ENCODE data around the gene SIL1.
"Not testable (repeated sequence)": the region's sequence is repeated elsewhere in the genome, so short reads cannot be mapped to it uniquely, and the experiment has no call there.

SIL1 gene

DNA sequence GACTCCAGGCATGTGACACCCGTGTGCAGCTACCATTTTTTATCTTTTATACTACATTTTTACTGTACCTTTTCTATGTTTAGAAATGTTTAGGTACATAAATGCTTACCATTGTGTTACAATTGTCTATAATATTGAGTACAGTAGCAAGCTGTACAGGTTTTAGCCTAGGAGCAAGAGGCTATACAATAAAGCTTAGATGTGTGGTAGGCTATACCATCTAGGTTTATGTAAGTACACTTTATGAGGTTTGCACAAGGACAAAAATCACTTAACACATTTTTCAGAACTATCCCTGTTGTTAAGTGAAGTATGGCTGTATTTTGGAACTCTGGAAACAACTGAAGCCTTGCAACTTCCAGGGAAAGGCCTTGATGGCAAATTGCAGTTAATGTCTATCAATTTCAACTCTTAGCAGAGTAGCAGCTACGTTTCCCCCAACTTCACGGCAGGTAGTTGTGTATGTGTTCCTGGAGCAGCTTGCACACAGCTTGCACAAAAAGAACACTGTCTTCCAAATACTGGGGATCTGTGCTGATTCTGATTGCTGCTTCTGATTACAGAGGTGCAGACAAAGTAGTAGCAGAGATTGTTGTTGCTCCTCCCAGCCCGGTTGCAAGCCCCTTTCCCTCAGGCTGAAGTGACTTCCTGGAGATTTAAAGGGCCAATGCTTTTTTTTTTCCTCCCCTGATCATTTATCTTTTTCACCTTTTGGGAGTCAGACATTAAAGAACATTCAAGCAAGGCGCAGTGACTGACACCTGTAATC is 30.0 kb downstream of the SIL1 start:
- TF ChIP-seq, protein P1, sequence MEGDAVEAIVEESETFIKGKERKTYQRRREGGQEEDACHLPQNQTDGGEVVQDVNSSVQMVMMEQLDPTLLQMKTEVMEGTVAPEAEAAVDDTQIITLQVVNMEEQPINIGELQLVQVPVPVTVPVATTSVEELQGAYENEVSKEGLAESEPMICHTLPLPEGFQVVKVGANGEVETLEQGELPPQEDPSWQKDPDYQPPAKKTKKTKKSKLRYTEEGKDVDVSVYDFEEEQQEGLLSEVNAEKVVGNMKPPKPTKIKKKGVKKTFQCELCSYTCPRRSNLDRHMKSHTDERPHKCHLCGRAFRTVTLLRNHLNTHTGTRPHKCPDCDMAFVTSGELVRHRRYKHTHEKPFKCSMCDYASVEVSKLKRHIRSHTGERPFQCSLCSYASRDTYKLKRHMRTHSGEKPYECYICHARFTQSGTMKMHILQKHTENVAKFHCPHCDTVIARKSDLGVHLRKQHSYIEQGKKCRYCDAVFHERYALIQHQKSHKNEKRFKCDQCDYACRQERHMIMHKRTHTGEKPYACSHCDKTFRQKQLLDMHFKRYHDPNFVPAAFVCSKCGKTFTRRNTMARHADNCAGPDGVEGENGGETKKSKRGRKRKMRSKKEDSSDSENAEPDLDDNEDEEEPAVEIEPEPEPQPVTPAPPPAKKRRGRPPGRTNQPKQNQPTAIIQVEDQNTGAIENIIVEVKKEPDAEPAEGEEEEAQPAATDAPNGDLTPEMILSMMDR (IDR thresholded peaks at IDR 0.05; ENCODE audit: low read length) = no peak
- no peak for TF ChIP-seq EZH2 (IDR thresholded peaks at IDR 0.05; ENCODE audit: borderline replicate concordance, low read length)
- no peaks in the 10 kb centered on the region for H3F3A ChIP-seq (ENCODE audit: insufficient read depth, low read length)
- no peaks in the 10 kb centered on the region for H3K79me2 ChIP-seq (ENCODE audit: insufficient read depth, low read length)
- no peaks in the 10 kb centered on the region for H4K20me1 ChIP-seq (ENCODE audit: insufficient read depth, low read length)
- no peak overlapping the region for H3K4me2 ChIP-seq (ENCODE audit: low read length)
- no peak overlapping the region for H2AFZ ChIP-seq (ENCODE audit: low read length)
- H3K4me1 ChIP-seq (ENCODE audit: insufficient read depth, low read length, severe bottlenecking) = no peaks in the 10 kb centered on the region
- H3K36me3 ChIP-seq (ENCODE audit: insufficient read depth, low read length) = no peaks in the 10 kb centered on the region
- H3K27me3 ChIP-seq (ENCODE audit: insufficient read depth, low read length) = no peaks in the 10 kb centered on the region
- no peak overlapping the region for H3K9ac ChIP-seq (ENCODE audit: low read length)
- H3K4me3 ChIP-seq (ENCODE audit: low read depth, low read length, poor library complexity, severe bottlenecking) = no peak overlapping the region
- H3K9me2 ChIP-seq (ENCODE audit: low read depth, low read length) = no peaks in the 10 kb centered on the region
- H3K27ac ChIP-seq (ENCODE audit: low read depth, low read length, poor library complexity, severe bottlenecking) = no peak overlapping the region
- peaks cover 5% of the 10 kb centered on the region; the same call in 1 of the 2 replicates for H3K9me3 ChIP-seq (ENCODE audit: low read length)

DNA sequence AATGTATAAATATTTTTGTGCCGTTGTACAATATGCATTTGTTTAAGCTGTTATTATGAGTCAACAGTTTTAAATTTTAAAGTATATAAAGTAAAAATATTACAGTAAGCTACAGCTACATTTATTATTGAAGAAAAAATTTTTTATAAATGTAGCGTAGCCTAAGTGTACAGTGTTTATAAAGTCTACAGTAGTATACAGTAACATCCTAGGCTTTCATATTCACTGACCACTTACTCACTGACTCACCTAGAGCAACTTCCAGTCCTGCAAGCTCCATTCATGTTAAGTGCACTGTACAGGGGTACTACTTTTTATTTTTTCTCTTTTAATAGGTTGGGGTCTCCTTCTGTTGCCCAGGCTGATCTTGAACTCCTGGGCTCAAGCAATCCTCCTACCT is 30.6 kb downstream of the SIL1 start:
- no peak overlapping the region for H3K9ac ChIP-seq (ENCODE audit: low read length)
- H3K4me2 ChIP-seq (ENCODE audit: low read length) = no peak overlapping the region
- no peaks in the 10 kb centered on the region for H3K36me3 ChIP-seq (ENCODE audit: insufficient read depth, low read length)
- no peaks in the 10 kb centered on the region for H3K9me2 ChIP-seq (ENCODE audit: low read depth, low read length)
- H3K9me3 ChIP-seq (ENCODE audit: low read length) = peaks cover 5% of the 10 kb centered on the region; the same call in 1 of the 2 replicates
- H3K79me2 ChIP-seq (ENCODE audit: insufficient read depth, low read length) = no peaks in the 10 kb centered on the region
- no peak overlapping the region for H3K4me3 ChIP-seq (ENCODE audit: low read depth, low read length, poor library complexity, severe bottlenecking)
- H3K27ac ChIP-seq (ENCODE audit: low read depth, low read length, poor library complexity, severe bottlenecking) = no peak overlapping the region
- H2AFZ ChIP-seq (ENCODE audit: low read length) = no peak overlapping the region
- no peaks in the 10 kb centered on the region for H4K20me1 ChIP-seq (ENCODE audit: insufficient read depth, low read length)
- no peaks in the 10 kb centered on the region for H3K4me1 ChIP-seq (ENCODE audit: insufficient read depth, low read length, severe bottlenecking)
- H3F3A ChIP-seq (ENCODE audit: insufficient read depth, low read length) = no peaks in the 10 kb centered on the region
- no peak for TF ChIP-seq EZH2 (IDR thresholded peaks at IDR 0.05; ENCODE audit: borderline replicate concordance, low read length)
- TF ChIP-seq, protein P1 (IDR thresholded peaks at IDR 0.05; ENCODE audit: low read length) = no peak
- no peaks in the 10 kb centered on the region for H3K27me3 ChIP-seq (ENCODE audit: insufficient read depth, low read length)

DNA sequence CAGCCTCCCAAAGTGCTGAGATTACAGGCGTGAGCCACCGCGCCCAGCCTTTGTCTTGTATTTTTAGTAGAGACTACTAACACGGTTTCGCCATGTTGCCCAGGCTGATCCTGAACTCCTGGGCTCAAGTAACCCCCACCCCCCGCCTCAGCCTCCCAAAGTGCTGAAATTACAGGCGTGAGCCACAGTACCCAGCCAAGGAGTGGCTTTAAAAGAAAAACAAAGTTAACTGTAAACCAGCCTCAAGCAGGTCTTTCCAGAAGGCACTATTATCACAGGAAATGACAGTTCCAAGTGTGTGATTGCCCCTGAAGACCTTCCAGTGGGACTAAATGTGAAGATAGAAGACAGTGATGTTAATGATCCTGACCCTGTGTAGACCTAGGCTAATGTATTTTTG is 31.1 kb downstream of the SIL1 start:
- Histone ChIP-seq H3K9me3 (ENCODE audit: low read length) (peaks cover 4% of the 10 kb centered on the region; the same call in 1 of the 2 replicates), H2AFZ (ENCODE audit: low read length) (no peak overlapping the region), H4K20me1 (ENCODE audit: insufficient read depth, low read length) (no peaks in the 10 kb centered on the region), H3K27ac (ENCODE audit: low read depth, low read length, poor library complexity, severe bottlenecking) (no peak overlapping the region), H3K36me3 (ENCODE audit: insufficient read depth, low read length) (no peaks in the 10 kb centered on the region), H3F3A (ENCODE audit: insufficient read depth, low read length) (no peaks in the 10 kb centered on the region), H3K79me2 (ENCODE audit: insufficient read depth, low read length) (no peaks in the 10 kb centered on the region), H3K9ac (ENCODE audit: low read length) (no peak overlapping the region), H3K4me3 (ENCODE audit: low read depth, low read length, poor library complexity, severe bottlenecking) (no peak overlapping the region), H3K4me2 (ENCODE audit: low read length) (no peak overlapping the region), H3K27me3 (ENCODE audit: insufficient read depth, low read length) (no peaks in the 10 kb centered on the region), H3K4me1 (ENCODE audit: insufficient read depth, low read length, severe bottlenecking) (no peaks in the 10 kb centered on the region), H3K9me2 (ENCODE audit: low read depth, low read length) (no peaks in the 10 kb centered on the region)
- TF ChIP-seq EZH2 (IDR thresholded peaks at IDR 0.05; ENCODE audit: borderline replicate concordance, low read length) = no peak
- TF ChIP-seq, protein P1 (IDR thresholded peaks at IDR 0.05; ENCODE audit: low read length) = no peak

DNA sequence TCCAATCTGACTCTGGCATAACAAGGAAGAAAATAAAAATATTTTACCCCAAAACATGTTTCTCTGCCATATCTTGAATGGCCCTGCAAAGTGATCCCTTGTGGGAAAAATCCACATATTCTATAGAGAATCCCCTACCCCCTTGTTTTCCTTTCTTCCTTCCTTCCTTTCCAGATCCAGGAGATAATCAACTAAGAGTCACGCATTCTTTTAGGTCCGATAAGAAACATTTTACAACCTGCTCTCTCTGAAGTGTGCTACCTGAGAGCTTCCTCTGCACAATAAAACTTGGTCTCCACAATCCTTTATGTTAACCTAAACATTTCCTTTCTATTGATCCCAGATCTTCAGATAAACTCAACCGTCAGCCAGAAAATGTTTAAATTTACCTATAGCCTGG is 33.3 kb downstream of the SIL1 start:
- H3K4me1 ChIP-seq (ENCODE audit: insufficient read depth, low read length, severe bottlenecking); H3K27me3 ChIP-seq (ENCODE audit: insufficient read depth, low read length); H3K9me3 ChIP-seq (ENCODE audit: low read length); H4K20me1 ChIP-seq (ENCODE audit: insufficient read depth, low read length); H3K36me3 ChIP-seq (ENCODE audit: insufficient read depth, low read length); H3K9me2 ChIP-seq (ENCODE audit: low read depth, low read length); H3K4me3 ChIP-seq (ENCODE audit: low read depth, low read length, poor library complexity, severe bottlenecking); H3K27ac ChIP-seq (ENCODE audit: low read depth, low read length, poor library complexity, severe bottlenecking); H3K9ac ChIP-seq (ENCODE audit: low read length); H2AFZ ChIP-seq (ENCODE audit: low read length); H3K4me2 ChIP-seq (ENCODE audit: low read length); H3F3A ChIP-seq (ENCODE audit: insufficient read depth, low read length); H3K79me2 ChIP-seq (ENCODE audit: insufficient read depth, low read length): not testable (repeated sequence)

Measured in OCI-LY1 (cell line).